Body of pancreas (tissue), 4 donors: ENCODE results near the gene CEACAM5.

ENCODE experiments used
- CTCF ChIP-seq, 7 experiments: fragments of 450-650 bp in 4 of 7; fragments of 200-600 bp in 3 of 7; sonication (generic) in 3 of 7; IDR thresholded peaks; one replicate each; pipeline ENCODE4 v1.5.1; 2016 to 2019; ENCODE audit warnings: antibody characterized with exemption in 7 of 7
- POLR2A ChIP-seq, 3 donors: fragments of 450-650 bp; IDR thresholded peaks; one replicate each; pipeline ENCODE4 v1.6.1; 2016; ENCODE audit warnings: antibody characterized with exemption in 3 of 3, mild to moderate bottlenecking in 2 of 3

GRCh38 chr19:41671486-41671885, 36.9 kb upstream of the CEACAM5 start:
- no peak for TF ChIP-seq CTCF (IDR thresholded peaks at IDR 0.05)
- TF ChIP-seq POLR2A (IDR thresholded peaks at IDR 0.05) = no peak
